Measurements from ENCODE around the gene PTPRN2. TPM values are rescaled to one million over a fixed set of nuclear protein-coding genes. Genes with fewer than 3 reads are reported as not detected.
"Not testable (repeated sequence)": the region's sequence is repeated elsewhere in the genome, so short reads cannot be mapped to it uniquely, and the experiment has no call there.

PTPRN2 gene
- polyA plus RNA-seq, 2 donors, result 0.37 to 0.40 TPM

DNA sequence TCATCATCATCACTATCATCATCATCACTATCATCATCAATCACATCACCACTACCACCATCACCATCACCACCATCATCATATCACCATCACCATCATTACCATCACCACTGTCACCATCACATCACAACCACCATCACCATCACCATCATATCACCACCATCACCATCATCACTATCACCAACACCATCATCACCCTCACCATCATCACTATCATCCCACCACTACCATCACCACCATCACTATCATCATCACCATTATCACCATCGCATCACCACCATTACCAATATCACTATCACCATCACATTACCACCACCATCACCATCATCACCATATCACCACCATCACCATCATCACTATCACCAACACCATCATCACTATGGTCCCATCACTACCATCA lies 539.1 kb downstream of the PTPRN2 start:
- WGBS, 2 donors, result 66 to 78% methylated on average over 1 of the region's 1 CpG
- Histone ChIP-seq H3K36me3 (ENCODE audit: control insufficient read depth in 2 of 2, insufficient read depth in 2 of 2, low read length in 1 of 2) (no peaks in the 10 kb centered on the region), H3K27ac (ENCODE audit: low read depth in 2 of 2, low read length in 1 of 2) (no peak overlapping the region), H3K27me3 (ENCODE audit: control insufficient read depth in 1 of 2, insufficient read depth in 2 of 2, low read length in 2 of 2) (no peaks in the 10 kb centered on the region), H3K9me3 (ENCODE audit: control insufficient read depth in 2 of 2, insufficient read depth in 1 of 2, low read depth in 1 of 2, low read length in 1 of 2) (peaks cover 0 to 4% of the 10 kb centered on the region in 2 donors), H3K4me1 (ENCODE audit: control insufficient read depth in 2 of 2, insufficient read depth in 2 of 2, low read length in 1 of 2) (no peaks in the 10 kb centered on the region), H3K4me3 (ENCODE audit: low read depth in 1 of 2, low read length in 2 of 2) (no peak overlapping the region)

DNA sequence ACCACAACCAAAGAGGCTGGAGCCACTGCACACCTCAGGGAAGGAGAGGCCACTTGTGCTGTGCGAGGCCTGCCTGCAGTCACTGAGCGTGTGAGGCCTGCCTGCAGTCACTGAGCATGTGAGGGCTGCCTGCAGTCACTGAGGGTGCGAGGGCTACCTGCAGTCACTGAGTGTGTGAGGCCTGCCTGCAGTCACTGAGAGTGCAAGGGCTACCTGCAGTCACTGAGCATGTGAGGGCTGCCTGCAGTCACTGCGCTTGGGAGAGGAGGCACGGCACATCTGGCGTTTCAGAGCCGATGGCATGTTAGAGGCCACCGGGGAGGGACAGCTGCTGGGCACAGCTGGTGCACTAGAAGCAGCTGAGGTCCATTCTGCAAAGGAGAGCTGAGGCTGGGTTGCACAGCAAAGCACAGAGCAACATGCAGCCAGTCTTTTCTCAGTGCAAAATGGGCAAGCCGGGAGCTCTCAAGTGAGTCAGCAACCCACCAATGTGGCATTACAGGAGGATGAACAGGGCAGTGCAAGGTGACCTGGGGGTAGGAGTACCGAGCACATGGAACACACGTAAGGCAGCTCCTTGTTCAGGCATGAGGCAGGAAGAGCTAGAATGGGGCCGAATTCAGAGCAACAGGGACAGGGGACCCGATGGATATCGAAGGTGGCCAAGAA lies 540.1 kb downstream of the PTPRN2 start:
- H3K27ac ChIP-seq (ENCODE audit: low read depth in 2 of 2, low read length in 1 of 2), result no peak overlapping the region
- 84 to 92% methylated on average over 14 of the region's 14 CpGs for WGBS, 2 donors
- no peaks in the 10 kb centered on the region for H3K4me1 ChIP-seq (ENCODE audit: control insufficient read depth in 2 of 2, insufficient read depth in 2 of 2, low read length in 1 of 2)
- H3K9me3 ChIP-seq (ENCODE audit: control insufficient read depth in 2 of 2, insufficient read depth in 1 of 2, low read depth in 1 of 2, low read length in 1 of 2), result peaks cover 0 to 4% of the 10 kb centered on the region in 2 donors
- H3K4me3 ChIP-seq (ENCODE audit: low read depth in 1 of 2, low read length in 2 of 2), result no peak overlapping the region
- no peaks in the 10 kb centered on the region for H3K27me3 ChIP-seq (ENCODE audit: control insufficient read depth in 1 of 2, insufficient read depth in 2 of 2, low read length in 2 of 2)
- no peaks in the 10 kb centered on the region for H3K36me3 ChIP-seq (ENCODE audit: control insufficient read depth in 2 of 2, insufficient read depth in 2 of 2, low read length in 1 of 2)

DNA sequence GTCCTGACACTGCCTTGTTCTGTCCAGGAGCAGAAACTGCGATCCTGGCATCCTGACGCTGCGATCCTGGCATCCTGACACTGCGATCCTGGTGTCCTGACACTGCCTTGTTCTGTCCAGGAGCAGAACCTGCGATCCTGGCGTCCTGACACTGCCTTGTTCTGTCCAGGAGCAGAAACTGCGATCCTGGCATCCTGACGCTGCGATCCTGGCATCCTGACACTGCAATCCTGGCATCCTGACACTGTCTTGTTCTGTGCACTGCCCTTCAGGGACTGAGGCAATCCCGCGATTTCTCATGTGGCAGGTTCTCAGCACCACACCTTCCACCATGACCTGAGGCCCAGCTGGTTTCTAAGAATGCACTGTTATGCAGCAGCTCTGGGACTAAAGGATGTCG lies 541.4 kb downstream of the PTPRN2 start:
- H3K36me3 ChIP-seq (ENCODE audit: control insufficient read depth in 2 of 2, insufficient read depth in 2 of 2, low read length in 1 of 2); H3K9me3 ChIP-seq (ENCODE audit: control insufficient read depth in 2 of 2, insufficient read depth in 1 of 2, low read depth in 1 of 2, low read length in 1 of 2); H3K27me3 ChIP-seq (ENCODE audit: control insufficient read depth in 1 of 2, insufficient read depth in 2 of 2, low read length in 2 of 2); H3K4me1 ChIP-seq (ENCODE audit: control insufficient read depth in 2 of 2, insufficient read depth in 2 of 2, low read length in 1 of 2); H3K4me3 ChIP-seq (ENCODE audit: low read depth in 1 of 2, low read length in 2 of 2); H3K27ac ChIP-seq (ENCODE audit: low read depth in 2 of 2, low read length in 1 of 2): not testable (repeated sequence)
- 64 to 73% methylated on average over 12 of the region's 12 CpGs for WGBS, 2 donors

DNA sequence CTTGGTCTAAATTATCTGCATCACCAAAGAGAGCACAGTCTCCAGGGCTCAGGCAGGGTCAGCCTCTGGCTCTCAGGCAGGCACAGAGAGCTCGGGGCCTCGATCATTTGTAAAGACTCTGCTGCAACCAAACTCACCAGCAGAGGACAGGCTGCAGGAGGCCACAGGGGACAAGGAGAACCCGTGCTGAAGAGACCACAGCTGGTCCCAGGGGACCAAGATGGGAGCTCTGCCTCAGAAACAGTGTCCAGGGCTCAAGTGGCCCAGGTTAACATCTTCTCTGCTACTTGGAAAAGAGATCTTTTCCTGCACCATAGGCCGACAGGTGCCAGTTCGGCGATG lies 543.2 kb downstream of the PTPRN2 start:
- peaks cover 0 to 4% of the 10 kb centered on the region in 2 donors for H3K9me3 ChIP-seq (ENCODE audit: control insufficient read depth in 2 of 2, insufficient read depth in 1 of 2, low read depth in 1 of 2, low read length in 1 of 2)
- no peaks in the 10 kb centered on the region for H3K27me3 ChIP-seq (ENCODE audit: control insufficient read depth in 1 of 2, insufficient read depth in 2 of 2, low read length in 2 of 2)
- no peak overlapping the region for H3K4me3 ChIP-seq (ENCODE audit: low read depth in 1 of 2, low read length in 2 of 2)
- H3K27ac ChIP-seq (ENCODE audit: low read depth in 2 of 2, low read length in 1 of 2), result no peak overlapping the region
- 65 to 67% methylated on average over 6 of the region's 6 CpGs for WGBS, 2 donors
- H3K4me1 ChIP-seq (ENCODE audit: control insufficient read depth in 2 of 2, insufficient read depth in 2 of 2, low read length in 1 of 2), result no peaks in the 10 kb centered on the region
- H3K36me3 ChIP-seq (ENCODE audit: control insufficient read depth in 2 of 2, insufficient read depth in 2 of 2, low read length in 1 of 2), result no peaks in the 10 kb centered on the region

DNA sequence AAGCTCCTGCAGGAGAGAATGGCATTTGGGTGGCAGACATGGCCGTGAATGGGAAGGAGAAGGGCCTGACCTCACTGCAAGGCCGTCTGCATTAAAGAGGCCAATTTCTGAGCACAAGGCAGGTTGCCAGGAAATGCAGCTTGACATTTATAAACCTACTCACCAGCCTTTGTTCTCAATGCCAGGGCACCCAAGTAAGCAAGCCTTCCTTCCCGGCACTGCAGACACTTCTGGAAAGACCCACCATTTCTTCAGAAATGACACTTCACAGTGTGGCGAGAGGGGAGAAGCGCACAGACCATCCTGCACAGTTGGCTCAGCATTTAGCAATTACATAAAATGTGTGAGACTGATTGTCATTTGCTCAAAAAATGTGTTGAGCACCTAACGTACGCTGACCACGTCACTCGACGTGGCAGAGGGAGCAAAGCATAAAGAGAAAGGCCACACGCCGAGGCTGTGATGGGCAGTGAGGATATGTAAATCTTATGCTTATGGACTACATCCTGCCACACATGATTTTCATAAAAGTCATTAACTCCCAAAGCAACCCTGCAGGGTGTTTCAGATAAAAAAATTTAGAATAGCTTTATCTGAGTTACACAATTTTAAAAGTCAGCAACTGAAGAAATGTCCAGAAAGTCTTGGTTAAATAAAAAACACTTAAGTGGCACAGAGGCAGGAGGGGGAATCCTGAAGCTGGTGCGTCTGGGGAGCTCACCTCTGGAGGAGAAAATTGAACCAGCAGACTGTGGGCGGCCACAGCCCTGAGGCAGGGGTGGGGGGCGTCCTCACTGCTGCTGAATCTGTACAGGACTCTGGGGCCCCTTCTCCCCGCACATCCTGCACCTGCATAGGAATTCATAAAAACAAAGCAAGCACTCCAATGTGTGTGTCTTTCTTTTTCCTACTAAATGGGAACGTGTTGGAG lies 543.8 kb downstream of the PTPRN2 start:
- Histone ChIP-seq H3K27me3 (ENCODE audit: control insufficient read depth in 1 of 2, insufficient read depth in 2 of 2, low read length in 2 of 2) (no peaks in the 10 kb centered on the region), H3K27ac (ENCODE audit: low read depth in 2 of 2, low read length in 1 of 2) (no peak overlapping the region), H3K9me3 (ENCODE audit: control insufficient read depth in 2 of 2, insufficient read depth in 1 of 2, low read depth in 1 of 2, low read length in 1 of 2) (peaks cover 0 to 4% of the 10 kb centered on the region in 2 donors), H3K4me3 (ENCODE audit: low read depth in 1 of 2, low read length in 2 of 2) (no peak overlapping the region), H3K36me3 (ENCODE audit: control insufficient read depth in 2 of 2, insufficient read depth in 2 of 2, low read length in 1 of 2) (no peaks in the 10 kb centered on the region), H3K4me1 (ENCODE audit: control insufficient read depth in 2 of 2, insufficient read depth in 2 of 2, low read length in 1 of 2) (no peaks in the 10 kb centered on the region)
- WGBS, 2 donors, result 56% methylated on average over 17 of the region's 17 CpGs

DNA sequence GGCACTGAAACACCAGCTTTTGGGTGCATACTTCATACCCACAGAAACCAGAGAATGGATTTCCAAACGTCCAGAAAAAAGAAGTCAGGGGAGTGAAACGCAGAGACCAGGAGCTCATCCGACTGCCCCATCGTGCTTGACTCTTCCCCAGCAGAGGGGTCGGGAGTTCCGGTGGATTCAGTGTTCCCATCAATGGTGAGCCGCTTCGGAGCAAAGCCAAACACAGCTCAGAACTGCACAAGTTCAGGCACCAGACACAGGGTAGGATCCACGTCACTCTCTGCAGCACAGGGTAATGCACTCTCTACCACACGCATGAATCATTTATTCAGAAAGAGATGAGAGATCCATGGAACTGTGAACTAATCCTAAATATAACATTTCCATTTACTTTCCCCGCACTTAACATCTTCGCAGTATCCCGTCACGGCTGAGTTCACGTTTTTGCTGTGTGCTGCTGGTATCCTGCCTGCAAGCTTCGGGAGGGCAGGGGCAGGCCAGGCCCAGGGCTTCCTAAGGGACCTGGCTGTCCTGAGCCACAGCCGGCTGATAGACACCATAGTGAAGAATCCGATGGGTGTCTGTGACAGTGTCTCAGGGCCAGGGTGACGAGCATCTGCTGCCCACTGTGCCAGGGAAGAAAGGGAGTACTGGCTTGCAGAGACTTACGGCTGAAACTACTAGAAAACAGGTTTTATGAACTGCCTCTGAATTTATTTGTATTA lies 545.3 kb downstream of the PTPRN2 start:
- H3K36me3 ChIP-seq (ENCODE audit: control insufficient read depth in 2 of 2, insufficient read depth in 2 of 2, low read length in 1 of 2), result no peaks in the 10 kb centered on the region
- no peaks in the 10 kb centered on the region for H3K4me1 ChIP-seq (ENCODE audit: control insufficient read depth in 2 of 2, insufficient read depth in 2 of 2, low read length in 1 of 2)
- WGBS, 2 donors, result 85 to 91% methylated on average over 20 of the region's 20 CpGs
- H3K27ac ChIP-seq (ENCODE audit: low read depth in 2 of 2, low read length in 1 of 2), result no peak overlapping the region
- no peaks in the 10 kb centered on the region for H3K27me3 ChIP-seq (ENCODE audit: control insufficient read depth in 1 of 2, insufficient read depth in 2 of 2, low read length in 2 of 2)
- H3K4me3 ChIP-seq (ENCODE audit: low read depth in 1 of 2, low read length in 2 of 2), result no peak overlapping the region
- H3K9me3 ChIP-seq (ENCODE audit: control insufficient read depth in 2 of 2, insufficient read depth in 1 of 2, low read depth in 1 of 2, low read length in 1 of 2), result peaks cover 0 to 6% of the 10 kb centered on the region in 2 donors

- 84 to 87% methylated on average over 6 of the region's 6 CpGs for WGBS, 2 donors
- Histone ChIP-seq H3K9me3 (ENCODE audit: control insufficient read depth in 2 of 2, insufficient read depth in 1 of 2, low read depth in 1 of 2, low read length in 1 of 2) (peaks cover 0 to 4% of the 10 kb centered on the region in 2 donors), H3K4me3 (ENCODE audit: low read depth in 1 of 2, low read length in 2 of 2) (no peak overlapping the region), H3K4me1 (ENCODE audit: control insufficient read depth in 2 of 2, insufficient read depth in 2 of 2, low read length in 1 of 2) (no peaks in the 10 kb centered on the region), H3K27ac (ENCODE audit: low read depth in 2 of 2, low read length in 1 of 2) (no peak overlapping the region), H3K36me3 (ENCODE audit: control insufficient read depth in 2 of 2, insufficient read depth in 2 of 2, low read length in 1 of 2) (no peaks in the 10 kb centered on the region), H3K27me3 (ENCODE audit: control insufficient read depth in 1 of 2, insufficient read depth in 2 of 2, low read length in 2 of 2) (no peaks in the 10 kb centered on the region)
These were observed 547.4 kb downstream of the PTPRN2 start for GRCh38 chr7:158040199-158040598.

DNA sequence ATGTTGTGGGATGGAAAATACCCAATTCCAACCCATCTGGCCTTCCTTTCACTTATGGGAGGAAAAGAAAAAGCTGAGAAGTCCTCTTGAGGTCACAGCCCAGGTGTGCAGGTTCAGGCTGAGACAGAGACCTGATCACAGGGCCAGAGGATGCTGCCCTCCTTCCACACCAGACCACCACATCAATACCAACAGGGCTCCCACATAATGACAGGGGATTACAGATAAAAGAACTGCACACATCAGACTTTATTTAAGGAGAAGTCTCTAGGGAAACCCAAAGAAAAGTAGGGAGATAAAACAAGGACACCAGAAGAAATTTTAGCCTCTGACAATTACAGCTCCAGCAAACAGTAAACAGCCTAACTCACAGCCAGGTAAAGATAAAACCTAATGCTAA lies 548.4 kb downstream of the PTPRN2 start:
- Histone ChIP-seq H3K27ac (ENCODE audit: low read depth in 2 of 2, low read length in 1 of 2) (no peak overlapping the region), H3K36me3 (ENCODE audit: control insufficient read depth in 2 of 2, insufficient read depth in 2 of 2, low read length in 1 of 2) (no peaks in the 10 kb centered on the region), H3K27me3 (ENCODE audit: control insufficient read depth in 1 of 2, insufficient read depth in 2 of 2, low read length in 2 of 2) (no peaks in the 10 kb centered on the region), H3K9me3 (ENCODE audit: control insufficient read depth in 2 of 2, insufficient read depth in 1 of 2, low read depth in 1 of 2, low read length in 1 of 2) (peaks cover 0 to 4% of the 10 kb centered on the region in 2 donors), H3K4me1 (ENCODE audit: control insufficient read depth in 2 of 2, insufficient read depth in 2 of 2, low read length in 1 of 2) (no peaks in the 10 kb centered on the region), H3K4me3 (ENCODE audit: low read depth in 1 of 2, low read length in 2 of 2) (no peak overlapping the region)

DNA sequence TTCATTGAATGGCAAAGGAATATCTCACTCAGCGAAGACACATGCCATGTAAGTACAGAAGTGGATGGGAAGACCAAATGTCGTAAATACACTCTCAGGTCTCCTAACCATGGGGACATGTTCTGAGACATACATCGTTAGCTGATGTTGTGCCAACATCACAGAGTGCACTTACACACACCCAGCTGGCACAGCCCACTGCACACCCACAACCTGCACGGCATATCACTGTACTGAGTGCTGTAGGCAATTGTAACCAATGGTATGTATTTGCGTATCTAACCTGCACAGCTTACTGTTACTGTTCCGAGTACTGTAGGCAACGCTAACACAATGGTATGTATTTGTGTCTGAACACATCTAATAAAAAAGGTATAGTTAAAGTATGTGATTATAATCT lies 550.4 kb downstream of the PTPRN2 start:
- Histone ChIP-seq H3K27me3 (ENCODE audit: control insufficient read depth in 1 of 2, insufficient read depth in 2 of 2, low read length in 2 of 2) (no peaks in the 10 kb centered on the region), H3K4me1 (ENCODE audit: control insufficient read depth in 2 of 2, insufficient read depth in 2 of 2, low read length in 1 of 2) (no peaks in the 10 kb centered on the region), H3K36me3 (ENCODE audit: control insufficient read depth in 2 of 2, insufficient read depth in 2 of 2, low read length in 1 of 2) (no peaks in the 10 kb centered on the region), H3K27ac (ENCODE audit: low read depth in 2 of 2, low read length in 1 of 2) (no peak overlapping the region), H3K9me3 (ENCODE audit: control insufficient read depth in 2 of 2, insufficient read depth in 1 of 2, low read depth in 1 of 2, low read length in 1 of 2) (peaks cover 0 to 6% of the 10 kb centered on the region in 2 donors), H3K4me3 (ENCODE audit: low read depth in 1 of 2, low read length in 2 of 2) (no peak overlapping the region)
- 91 to 92% methylated on average over 7 of the region's 7 CpGs for WGBS, 2 donors
